Measurements from ENCODE around the gene KDM3B.
"Not testable (repeated sequence)": the region's sequence is repeated elsewhere in the genome, so short reads cannot be mapped to it uniquely, and the experiment has no call there.

The KDM3B gene

DNA sequence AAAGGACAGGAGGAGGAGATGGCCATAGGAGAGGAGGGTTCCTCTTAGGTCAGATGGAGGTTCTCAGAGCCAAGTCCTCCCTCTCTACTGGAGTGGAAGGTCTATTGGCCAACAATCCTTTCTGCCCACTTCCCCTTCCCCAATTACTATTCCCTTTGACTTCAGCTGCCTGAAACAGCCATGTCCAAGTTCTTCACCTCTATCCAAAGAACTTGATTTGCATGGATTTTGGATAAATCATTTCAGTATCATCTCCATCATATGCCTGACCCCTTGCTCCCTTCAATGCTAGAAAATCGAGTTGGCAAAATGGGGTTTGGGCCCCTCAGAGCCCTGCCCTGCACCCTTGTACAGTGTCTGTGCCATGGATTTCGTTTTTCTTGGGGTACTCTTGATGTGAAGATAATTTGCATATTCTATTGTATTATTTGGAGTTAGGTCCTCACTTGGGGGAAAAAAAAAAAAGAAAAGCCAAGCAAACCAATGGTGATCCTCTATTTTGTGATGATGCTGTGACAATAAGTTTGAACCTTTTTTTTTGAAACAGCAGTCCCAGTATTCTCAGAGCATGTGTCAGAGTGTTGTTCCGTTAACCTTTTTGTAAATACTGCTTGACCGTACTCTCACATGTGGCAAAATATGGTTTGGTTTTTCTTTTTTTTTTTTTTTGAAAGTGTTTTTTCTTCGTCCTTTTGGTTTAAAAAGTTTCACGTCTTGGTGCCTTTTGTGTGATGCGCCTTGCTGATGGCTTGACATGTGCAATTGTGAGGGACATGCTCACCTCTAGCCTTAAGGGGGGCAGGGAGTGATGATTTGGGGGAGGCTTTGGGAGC is 115.9 kb downstream of the KDM3B start:
- DNase-seq (ENCODE audit: low read depth): no peak

DNA sequence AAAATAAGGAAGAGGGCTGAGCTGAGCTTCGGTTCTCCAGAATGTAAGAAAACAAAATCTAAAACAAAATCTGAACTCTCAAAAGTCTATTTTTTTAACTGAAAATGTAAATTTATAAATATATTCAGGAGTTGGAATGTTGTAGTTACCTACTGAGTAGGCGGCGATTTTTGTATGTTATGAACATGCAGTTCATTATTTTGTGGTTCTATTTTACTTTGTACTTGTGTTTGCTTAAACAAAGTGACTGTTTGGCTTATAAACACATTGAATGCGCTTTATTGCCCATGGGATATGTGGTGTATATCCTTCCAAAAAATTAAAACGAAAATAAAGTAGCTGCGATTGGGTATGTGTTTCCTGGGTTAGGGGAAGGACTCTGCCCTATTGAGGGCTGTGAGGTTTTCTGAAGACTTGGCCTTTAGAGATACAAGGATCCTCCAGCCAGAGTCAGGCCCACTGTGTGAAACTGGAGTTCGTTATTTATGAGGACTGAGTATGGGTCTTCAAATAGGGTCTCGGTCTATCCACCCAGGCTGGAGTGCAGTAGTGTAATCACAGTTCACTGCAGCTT is 116.6 kb downstream of the KDM3B start:
- no peak for DNase-seq (ENCODE audit: low read depth)

DNA sequence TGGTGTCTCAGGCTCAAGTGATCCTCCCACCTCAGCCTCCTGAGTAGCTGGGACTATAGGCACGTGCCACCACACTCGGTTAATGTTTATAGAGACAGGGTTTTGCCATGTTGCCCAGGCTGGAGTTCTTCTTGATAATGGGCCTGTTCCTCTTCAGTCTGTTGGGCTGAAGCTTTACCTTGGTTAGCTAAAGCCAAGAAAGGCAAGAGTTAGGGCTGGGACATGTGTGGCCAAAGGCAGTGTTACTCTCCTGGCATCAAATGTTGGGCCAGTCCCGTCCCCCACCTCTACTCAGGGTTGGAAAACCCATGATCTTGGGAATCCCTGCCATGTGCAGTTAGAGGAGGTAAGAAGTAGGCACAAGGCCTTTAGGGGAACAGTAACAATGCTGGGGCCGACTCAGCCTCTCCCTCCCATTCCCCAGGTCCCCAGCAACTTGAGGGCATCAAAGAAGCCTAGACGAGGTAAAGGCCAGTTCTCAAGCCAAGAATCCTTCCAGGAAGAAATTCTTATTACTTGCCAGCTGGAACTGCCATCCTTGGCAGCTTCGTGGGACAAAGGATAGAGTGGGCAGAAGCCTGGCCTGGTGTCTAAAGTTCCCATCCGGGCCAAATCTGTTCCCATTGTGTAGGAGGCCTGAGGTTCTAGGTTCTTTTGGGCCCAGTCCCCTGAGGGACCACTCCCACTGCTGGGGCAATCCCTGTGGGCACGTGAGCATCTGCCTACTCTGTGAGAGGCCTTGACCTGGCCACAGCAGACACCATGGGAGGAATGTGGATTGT is 117.2 kb downstream of the KDM3B start:
- DNase-seq (ENCODE audit: low read depth): no peak

DNA sequence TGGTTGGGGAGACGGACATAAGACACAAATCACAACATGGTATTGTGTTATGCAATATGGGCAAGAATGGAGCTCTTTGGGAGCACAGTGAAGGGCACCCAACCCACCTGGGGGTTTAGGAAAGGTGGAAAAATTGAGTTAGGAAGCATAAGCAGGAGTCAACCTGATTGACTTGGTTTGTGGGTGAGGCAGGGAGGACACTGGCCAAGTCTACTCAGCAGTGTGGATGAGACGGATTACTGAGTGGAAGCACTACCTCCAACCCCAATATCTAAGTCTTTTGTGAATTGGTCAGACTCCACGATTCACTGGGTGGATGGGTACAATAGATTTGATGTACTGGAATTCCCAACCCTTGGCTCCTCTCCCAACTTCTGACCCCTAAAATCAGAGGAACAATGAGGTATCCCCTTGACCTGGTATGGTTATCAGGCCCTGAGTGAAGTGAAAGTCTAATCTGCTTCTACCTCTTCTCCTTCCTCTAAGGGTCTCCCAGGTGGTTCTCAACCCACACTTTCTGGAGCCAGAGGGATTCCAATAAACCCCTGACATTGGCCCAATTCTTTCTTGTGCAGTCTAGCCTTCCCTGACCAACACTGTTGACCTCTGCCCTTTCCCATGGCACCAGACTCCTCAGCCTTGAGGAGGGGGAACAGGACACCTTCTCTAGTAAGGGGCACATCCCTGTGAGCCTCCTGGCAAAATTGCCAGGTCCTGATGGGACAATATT is 118.0 kb downstream of the KDM3B start:
- DNase-seq (ENCODE audit: low read depth): no peak

DNA sequence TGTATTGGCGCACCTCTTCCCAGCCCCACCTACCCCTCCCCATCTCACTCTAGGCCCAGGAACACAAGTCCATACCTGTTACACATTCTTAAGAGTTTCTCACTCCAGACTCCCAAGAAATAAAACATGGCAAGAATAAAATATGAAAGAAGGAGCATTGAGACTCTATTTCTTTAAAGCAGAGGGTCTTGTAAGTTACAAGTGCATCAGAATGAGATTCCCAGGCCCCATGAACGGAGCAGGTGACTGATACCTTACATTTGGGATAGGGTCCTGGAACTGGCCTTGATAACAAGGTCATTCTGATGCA is 118.5 kb downstream of the KDM3B start:
- no peak for DNase-seq (ENCODE audit: low read depth)

DNA sequence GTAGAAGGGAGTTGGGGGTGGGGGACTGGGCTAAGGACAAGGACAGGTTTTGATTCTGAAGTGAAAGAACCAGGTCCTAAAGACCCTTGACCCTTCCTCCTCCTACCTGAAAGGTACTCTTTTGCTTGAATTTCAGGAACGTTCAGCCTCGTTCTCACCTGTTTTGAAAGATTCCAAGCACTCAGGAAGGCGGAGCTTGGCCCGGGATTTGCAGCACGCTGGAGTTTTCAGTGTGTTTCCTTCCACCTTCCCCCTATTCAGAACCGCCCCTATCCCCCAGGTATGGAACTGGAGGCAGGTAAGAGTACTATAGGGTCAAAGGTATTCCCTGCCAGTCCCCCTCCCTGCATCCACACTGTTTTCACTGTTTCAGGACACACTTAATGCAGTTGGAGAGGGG is 119.9 kb downstream of the KDM3B start:
- no peak for DNase-seq (ENCODE audit: low read depth)

DNA sequence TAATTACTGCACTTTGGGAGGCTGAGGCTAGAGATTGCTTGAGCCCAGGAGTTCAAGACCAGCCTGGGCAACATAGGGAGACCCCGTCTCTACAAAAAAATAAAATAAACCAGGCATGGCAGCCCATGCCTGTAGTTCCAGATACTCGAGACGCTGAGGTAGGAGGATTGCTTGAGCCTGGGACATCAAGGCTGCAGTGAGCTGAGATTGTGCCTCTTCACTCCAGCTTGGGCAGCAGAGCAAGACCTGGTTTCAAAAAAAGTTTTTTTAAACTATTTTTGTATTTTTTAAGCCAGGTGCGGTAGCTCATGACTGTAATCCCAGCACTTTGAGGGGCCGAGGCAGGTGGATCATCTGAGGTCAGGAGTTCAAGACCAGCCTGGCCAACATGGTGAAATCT is 120.7 kb downstream of the KDM3B start:
- DNase-seq (ENCODE audit: low read depth): not testable (repeated sequence)

DNA sequence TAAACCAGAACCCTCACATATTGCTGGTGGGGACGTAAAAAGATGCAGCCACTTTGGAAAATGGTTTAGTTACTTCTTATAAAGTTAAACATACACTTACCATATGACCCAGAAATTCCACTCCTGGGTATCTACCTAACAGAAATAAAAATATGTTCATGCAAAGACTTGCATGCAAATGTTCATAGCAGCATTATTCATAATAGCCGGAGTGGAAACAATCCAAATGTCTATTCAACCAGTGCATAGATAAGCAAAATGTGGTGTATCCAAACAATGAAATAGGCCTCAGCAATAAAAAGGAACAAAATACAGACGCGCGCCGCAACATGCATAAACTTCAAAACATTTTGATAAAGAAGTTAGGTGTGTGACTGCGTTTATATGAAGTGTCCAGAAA is 124.4 kb downstream of the KDM3B start:
- no peak for DNase-seq (ENCODE audit: low read depth)

DNA sequence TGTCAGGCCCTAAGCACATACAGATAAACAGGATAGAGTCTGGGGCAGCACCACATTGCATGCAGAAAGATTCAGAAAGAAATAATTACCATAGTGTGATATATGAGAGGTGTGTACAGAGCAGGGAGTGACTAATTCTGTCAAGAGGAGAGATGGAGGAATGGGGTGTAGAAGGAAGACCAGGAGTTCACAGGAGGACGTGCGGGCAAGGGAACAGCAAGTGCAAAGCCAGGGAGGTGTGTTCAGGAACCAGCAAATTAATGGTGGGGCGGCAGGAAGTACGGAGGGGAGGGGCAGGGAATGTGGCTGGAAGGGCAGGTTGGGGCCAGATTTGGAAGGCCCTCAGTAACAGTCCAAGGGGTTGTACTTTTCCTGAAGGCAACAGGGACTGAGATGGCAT is 130.2 kb downstream of the KDM3B start:
- no peak for DNase-seq (ENCODE audit: low read depth)
